ENCODE results near the gene ME1. TPM values are rescaled to one million over a fixed set of nuclear protein-coding genes. Genes with fewer than 3 reads are reported as not detected.

Gene ME1
- total and polyA plus RNA-seq, 9 of the 15 experiments (the other 6 are each of a cell fraction or from before 2014, with no cell fraction given): 3.2 to 10.4 (median 5.5) TPM

DNA sequence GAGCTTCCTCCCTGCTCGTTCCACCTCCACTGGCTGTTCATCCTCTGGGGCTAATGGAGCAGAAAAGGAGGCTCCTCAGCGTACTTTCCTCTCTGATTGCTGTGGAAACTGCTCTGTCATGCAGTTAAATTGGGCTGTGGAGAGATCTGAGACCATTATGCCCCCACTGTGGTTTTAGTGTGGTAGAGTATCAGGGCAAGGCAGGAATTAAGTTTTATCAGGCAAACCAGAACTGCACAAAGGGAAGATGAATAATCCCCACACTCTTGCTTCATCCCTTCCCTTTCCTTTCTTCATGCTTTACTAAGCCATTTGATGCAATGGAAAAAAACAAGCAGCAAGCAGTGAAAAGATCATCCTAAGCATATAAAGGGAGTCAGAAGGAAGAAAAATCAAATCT, 11.9 kb upstream of the ME1 start (continued):
- TF ChIP-seq, protein P1, sequence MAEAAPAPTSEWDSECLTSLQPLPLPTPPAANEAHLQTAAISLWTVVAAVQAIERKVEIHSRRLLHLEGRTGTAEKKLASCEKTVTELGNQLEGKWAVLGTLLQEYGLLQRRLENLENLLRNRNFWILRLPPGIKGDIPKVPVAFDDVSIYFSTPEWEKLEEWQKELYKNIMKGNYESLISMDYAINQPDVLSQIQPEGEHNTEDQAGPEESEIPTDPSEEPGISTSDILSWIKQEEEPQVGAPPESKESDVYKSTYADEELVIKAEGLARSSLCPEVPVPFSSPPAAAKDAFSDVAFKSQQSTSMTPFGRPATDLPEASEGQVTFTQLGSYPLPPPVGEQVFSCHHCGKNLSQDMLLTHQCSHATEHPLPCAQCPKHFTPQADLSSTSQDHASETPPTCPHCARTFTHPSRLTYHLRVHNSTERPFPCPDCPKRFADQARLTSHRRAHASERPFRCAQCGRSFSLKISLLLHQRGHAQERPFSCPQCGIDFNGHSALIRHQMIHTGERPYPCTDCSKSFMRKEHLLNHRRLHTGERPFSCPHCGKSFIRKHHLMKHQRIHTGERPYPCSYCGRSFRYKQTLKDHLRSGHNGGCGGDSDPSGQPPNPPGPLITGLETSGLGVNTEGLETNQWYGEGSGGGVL (CRISPR knock-in tag; IDR thresholded peaks at IDR 0.05): no peak
- TF ChIP-seq GTF2E2 (tag; IDR thresholded peaks at IDR 0.05): peak; percentile 22; the same call in 1 of the 2 replicates
- TF ChIP-seq, protein P2, sequence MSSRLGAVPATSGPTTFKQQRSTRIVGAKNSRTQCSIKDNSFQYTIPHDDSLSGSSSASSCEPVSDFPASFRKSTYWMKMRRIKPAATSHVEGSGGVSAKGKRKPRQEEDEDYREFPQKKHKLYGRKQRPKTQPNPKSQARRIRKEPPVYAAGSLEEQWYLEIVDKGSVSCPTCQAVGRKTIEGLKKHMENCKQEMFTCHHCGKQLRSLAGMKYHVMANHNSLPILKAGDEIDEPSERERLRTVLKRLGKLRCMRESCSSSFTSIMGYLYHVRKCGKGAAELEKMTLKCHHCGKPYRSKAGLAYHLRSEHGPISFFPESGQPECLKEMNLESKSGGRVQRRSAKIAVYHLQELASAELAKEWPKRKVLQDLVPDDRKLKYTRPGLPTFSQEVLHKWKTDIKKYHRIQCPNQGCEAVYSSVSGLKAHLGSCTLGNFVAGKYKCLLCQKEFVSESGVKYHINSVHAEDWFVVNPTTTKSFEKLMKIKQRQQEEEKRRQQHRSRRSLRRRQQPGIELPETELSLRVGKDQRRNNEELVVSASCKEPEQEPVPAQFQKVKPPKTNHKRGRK (tag; IDR thresholded peaks at IDR 0.05): no peak
- no peak for TF ChIP-seq ZC3H8 (IDR thresholded peaks at IDR 0.05)
- TF ChIP-seq RUNX1 (IDR thresholded peaks at IDR 0.05; ENCODE audit: low read depth): peak; percentile 74; the same call in 1 of the 2 replicates
- TF ChIP-seq, protein P3, sequence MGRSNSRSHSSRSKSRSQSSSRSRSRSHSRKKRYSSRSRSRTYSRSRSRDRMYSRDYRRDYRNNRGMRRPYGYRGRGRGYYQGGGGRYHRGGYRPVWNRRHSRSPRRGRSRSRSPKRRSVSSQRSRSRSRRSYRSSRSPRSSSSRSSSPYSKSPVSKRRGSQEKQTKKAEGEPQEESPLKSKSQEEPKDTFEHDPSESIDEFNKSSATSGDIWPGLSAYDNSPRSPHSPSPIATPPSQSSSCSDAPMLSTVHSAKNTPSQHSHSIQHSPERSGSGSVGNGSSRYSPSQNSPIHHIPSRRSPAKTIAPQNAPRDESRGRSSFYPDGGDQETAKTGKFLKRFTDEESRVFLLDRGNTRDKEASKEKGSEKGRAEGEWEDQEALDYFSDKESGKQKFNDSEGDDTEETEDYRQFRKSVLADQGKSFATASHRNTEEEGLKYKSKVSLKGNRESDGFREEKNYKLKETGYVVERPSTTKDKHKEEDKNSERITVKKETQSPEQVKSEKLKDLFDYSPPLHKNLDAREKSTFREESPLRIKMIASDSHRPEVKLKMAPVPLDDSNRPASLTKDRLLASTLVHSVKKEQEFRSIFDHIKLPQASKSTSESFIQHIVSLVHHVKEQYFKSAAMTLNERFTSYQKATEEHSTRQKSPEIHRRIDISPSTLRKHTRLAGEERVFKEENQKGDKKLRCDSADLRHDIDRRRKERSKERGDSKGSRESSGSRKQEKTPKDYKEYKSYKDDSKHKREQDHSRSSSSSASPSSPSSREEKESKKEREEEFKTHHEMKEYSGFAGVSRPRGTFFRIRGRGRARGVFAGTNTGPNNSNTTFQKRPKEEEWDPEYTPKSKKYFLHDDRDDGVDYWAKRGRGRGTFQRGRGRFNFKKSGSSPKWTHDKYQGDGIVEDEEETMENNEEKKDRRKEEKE (IDR thresholded peaks at IDR 0.05; ENCODE audit: borderline replicate concordance in 1 of 2, control insufficient read depth in 1 of 2, low read depth in 2 of 2, low read length in 1 of 2): no peak
- no peak for TF ChIP-seq THRAP3 (IDR thresholded peaks at IDR 0.05; ENCODE audit: borderline replicate concordance)
- TF ChIP-seq CEBPB (tag; IDR thresholded peaks at IDR 0.05): peak; percentile 89
- TF ChIP-seq PML (IDR thresholded peaks at IDR 0.05; ENCODE audit: low read length): peak; percentile 72
- TF ChIP-seq ETV1 (tag; conservative IDR thresholded peaks at IDR 0.05; ENCODE audit: low read depth): no peak
- no peak for TF ChIP-seq TBP (optimal IDR thresholded peaks at IDR 0.05; ENCODE audit: low read depth, low read length)
- TF ChIP-seq RBFOX2 (IDR thresholded peaks at IDR 0.05; ENCODE audit: low read depth, low read length): no peak
- peak in 1 of 2 experiments; percentile 96; a peak in 2 of 4 replicates for TF ChIP-seq HDAC1 (IDR thresholded peaks at IDR 0.05)
- TF ChIP-seq SMARCA4 (IDR thresholded peaks at IDR 0.05): peak; percentile 84
- TF ChIP-seq TAF1 (IDR thresholded peaks at IDR 0.05; ENCODE audit: control insufficient read depth, extremely low read depth, insufficient read depth, low read length, severe bottlenecking): no peak
- TF ChIP-seq ZKSCAN8 (CRISPR knock-in tag; IDR thresholded peaks at IDR 0.05): peak; percentile 45; the same call in 1 of the 2 replicates
- TF ChIP-seq, protein P4, sequence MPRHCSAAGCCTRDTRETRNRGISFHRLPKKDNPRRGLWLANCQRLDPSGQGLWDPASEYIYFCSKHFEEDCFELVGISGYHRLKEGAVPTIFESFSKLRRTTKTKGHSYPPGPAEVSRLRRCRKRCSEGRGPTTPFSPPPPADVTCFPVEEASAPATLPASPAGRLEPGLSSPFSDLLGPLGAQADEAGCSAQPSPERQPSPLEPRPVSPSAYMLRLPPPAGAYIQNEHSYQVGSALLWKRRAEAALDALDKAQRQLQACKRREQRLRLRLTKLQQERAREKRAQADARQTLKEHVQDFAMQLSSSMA (CRISPR knock-in tag; IDR thresholded peaks at IDR 0.05): no peak
- peak; percentile 98 for TF ChIP-seq ZBTB1 (CRISPR knock-in tag; IDR thresholded peaks at IDR 0.05; ENCODE audit: borderline replicate concordance, low read depth)
- peak; percentile 72; the same call in 1 of the 2 replicates for TF ChIP-seq EP300 (IDR thresholded peaks at IDR 0.05; ENCODE audit: low read length)
- TF ChIP-seq FOXJ2 (tag; IDR thresholded peaks at IDR 0.05): no peak
- TF ChIP-seq MBD2 (IDR thresholded peaks at IDR 0.05; ENCODE audit: borderline replicate concordance, low read depth): no peak
- 0 out of 2 replicates have a peak, but pooled peaks have one; percentile 25 for TF ChIP-seq MYC (IDR thresholded peaks at IDR 0.05; ENCODE audit: low read depth, low read length)
- TF ChIP-seq MYC (CRISPR knock-in tag; IDR thresholded peaks at IDR 0.05; ENCODE audit: borderline replicate concordance, low read depth): no peak

Measured in K562 (cell line).